Measurements from ENCODE around the gene WDFY4. TPM values are rescaled to one million over a fixed set of nuclear protein-coding genes. Genes with fewer than 3 reads are reported as not detected.

WDFY4 gene
- total RNA-seq, 1 donor from 2014 or later = not detected

GRCh38 chr10:48907730-48908129 is 223.1 kb downstream of the WDFY4 start:
- no peak for DNase-seq (ENCODE audit: low read depth)

GRCh38 chr10:48910548-48910947 is 225.9 kb downstream of the WDFY4 start:
- DNase-seq (ENCODE audit: low read depth) = no peak

- DNase-seq (ENCODE audit: low read depth) = no peak
Measured at GRCh38 chr10:48913674-48914073, 229.0 kb downstream of the WDFY4 start.

GRCh38 chr10:48923748-48924147 is 239.1 kb downstream of the WDFY4 start:
- DNase-seq (ENCODE audit: low read depth) = no peak

GRCh38 chr10:48924988-48925387 is 240.3 kb downstream of the WDFY4 start:
- DNase-seq (ENCODE audit: low read depth) = no peak

- DNase-seq (ENCODE audit: low read depth) = no peak
Measured at GRCh38 chr10:48926255-48926654, 241.6 kb downstream of the WDFY4 start.

GRCh38 chr10:48926764-48927540 is 242.3 kb downstream of the WDFY4 start:
- no peak for DNase-seq (ENCODE audit: low read depth)

- no peak for DNase-seq (ENCODE audit: low read depth)
Measured at GRCh38 chr10:48929413-48929990, 244.8 kb downstream of the WDFY4 start.

GRCh38 chr10:48931188-48931587 is 246.5 kb downstream of the WDFY4 start:
- no peak for DNase-seq (ENCODE audit: low read depth)

- DNase-seq (ENCODE audit: low read depth) = no peak
Measured at GRCh38 chr10:48932831-48933664, 248.4 kb downstream of the WDFY4 start.

GRCh38 chr10:48934672-48935501 is 250.2 kb downstream of the WDFY4 start:
- DNase-seq (ENCODE audit: low read depth) = no peak

- DNase-seq (ENCODE audit: low read depth) = no peak
Measured at GRCh38 chr10:48935577-48935976, 250.9 kb downstream of the WDFY4 start.

- no peak for DNase-seq (ENCODE audit: low read depth)
Measured at GRCh38 chr10:48937796-48938195, 253.1 kb downstream of the WDFY4 start.

- no peak for DNase-seq (ENCODE audit: low read depth)
Measured at GRCh38 chr10:48938281-48938680, 253.6 kb downstream of the WDFY4 start.

GRCh38 chr10:48938990-48939536 is 254.4 kb downstream of the WDFY4 start:
- no peak for DNase-seq (ENCODE audit: low read depth)

- DNase-seq (ENCODE audit: low read depth) = no peak
Measured at GRCh38 chr10:48939790-48940325, 255.2 kb downstream of the WDFY4 start, which contains the start of gene LRRC18. Gene LRRC18, minus strand, starts transcription at chr10:48939840. Its CDS starts 25,685 bp downstream, at chr10:48914155.

GRCh38 chr10:48940372-48940771 is 255.7 kb downstream of the WDFY4 start:
- DNase-seq (ENCODE audit: low read depth) = no peak

GRCh38 chr10:48940958-48941357 is 256.3 kb downstream of the WDFY4 start:
- no peak for DNase-seq (ENCODE audit: low read depth)

- no peak for DNase-seq (ENCODE audit: low read depth)
Measured at GRCh38 chr10:48941427-48942075, 256.9 kb downstream of the WDFY4 start.

- DNase-seq (ENCODE audit: low read depth) = no peak
Measured at GRCh38 chr10:48943096-48943495, 258.4 kb downstream of the WDFY4 start.

GRCh38 chr10:48944171-48944570 is 259.5 kb downstream of the WDFY4 start:
- no peak for DNase-seq (ENCODE audit: low read depth)
